Vagina (tissue), 2 donors: Measurements from ENCODE around the gene GYG2. TPM values are rescaled to one million over a fixed set of nuclear protein-coding genes. Genes with fewer than 3 reads are reported as not detected.
"Not testable (repeated sequence)": the region's sequence is repeated elsewhere in the genome, so short reads cannot be mapped to it uniquely, and the experiment has no call there.

ENCODE experiments used
- DNase-seq, 2 donors: peaks; one replicate each; pipeline ENCODE4 v3.0.0-alpha.2; 2017; ENCODE audit errors: extremely low spot score in 2 of 2
- H3K27ac ChIP-seq: fragments of 200-600 bp; sonication (generic); one replicate; pipeline ENCODE4 v1.5.1; 2019
- H3K27me3 ChIP-seq: fragments of 200-600 bp; sonication (generic); one replicate; pipeline ENCODE4 v1.5.1; 2019
- H3K36me3 ChIP-seq, 2 donors: fragments of 200-600 bp; sonication (generic); one replicate each; pipeline ENCODE4 v1.5.1; 2017 to 2019
- H3K4me1 ChIP-seq: fragments of 200-600 bp; sonication (generic); one replicate; pipeline ENCODE4 v1.5.1; 2019
- H3K4me3 ChIP-seq, 2 donors: fragments of 200-600 bp; sonication (generic); 1 replicate in 1 of 2; 2 replicates in 1 of 2; pipeline ENCODE4 v1.5.1; 2016 to 2019
- H3K9me3 ChIP-seq: fragments of 200-600 bp; sonication (generic); one replicate; pipeline ENCODE4 v1.5.1; 2019
- CTCF ChIP-seq, 3 experiments: fragments of 450-650 bp in 2 of 3; fragments of 200-600 bp in 1 of 3; sonication (generic) in 1 of 3; IDR thresholded peaks; one replicate each; pipeline ENCODE4 v1.5.1; 2017 to 2019; ENCODE audit warnings: antibody characterized with exemption in 3 of 3, mild to moderate bottlenecking in 2 of 3, moderate library complexity in 2 of 3
- POLR2A ChIP-seq, 2 donors: fragments of 450-650 bp; IDR thresholded peaks; one replicate each; pipeline ENCODE4 v1.6.1; 2017; ENCODE audit warnings: antibody characterized with exemption in 2 of 2, mild to moderate bottlenecking in 2 of 2, moderate library complexity in 2 of 2
- POLR2AphosphoS5 ChIP-seq, 2 donors: sonication (generic); formaldehyde crosslinking; IDR thresholded peaks; one replicate each; pipeline ENCODE4 v1.9.0; 2017; ENCODE audit warnings: antibody characterized with exemption in 2 of 2, mild to moderate bottlenecking in 2 of 2, low read depth in 1 of 2; ENCODE audit not compliant: insufficient read depth in 1 of 2
- intact Hi-C: fragments of 100-400 bp; cut with DNase I; formaldehyde crosslinking; loops from one replicate; pipeline ENCODE4 v1.15.1; 2023
- total RNA-seq: library from RNA; depleted of rRNA; stranded (reverse); fragments of >200 nt; gene quantifications from one replicate; pipeline ENCODE4 v1.2.3, GENCODE V29; 2016

GYG2 gene
- total RNA-seq, 1 donor from 2014 or later = 15.7 TPM

- not testable (repeated sequence) for DNase-seq, H3K4me1 ChIP-seq, H3K4me3 ChIP-seq
Measured at GRCh38 chrX:2804858-2805257, 23.9 kb upstream of the GYG2 start.

GRCh38 chrX:2811271-2811670, 17.5 kb upstream of the GYG2 start:
- H3K4me3 ChIP-seq = no peak overlapping the region
- no peak overlapping the region for H3K27ac ChIP-seq
- H3K36me3 ChIP-seq = no peaks in the 10 kb centered on the region
- TF ChIP-seq CTCF (IDR thresholded peaks at IDR 0.05) (no peak), POLR2AphosphoS5 (IDR thresholded peaks at IDR 0.05; ENCODE audit: insufficient read depth in 1 of 2, low read depth in 1 of 2) (no peak)
- no peaks in the 10 kb centered on the region for H3K4me1 ChIP-seq
- DNase-seq = no peak
- intact Hi-C loops = no loop called here
- H3K9me3 ChIP-seq = no peaks in the 10 kb centered on the region
- no peaks in the 10 kb centered on the region for H3K27me3 ChIP-seq

More at GRCh38 chrX:2804858-2805257, 23.9 kb upstream of the GYG2 start:
- H3K27me3 ChIP-seq, intact Hi-C loops, H3K36me3 ChIP-seq, H3K9me3 ChIP-seq: not testable (repeated sequence)
- peak overlapping the region; percentile 7 for H3K27ac ChIP-seq

- H3K36me3 ChIP-seq, H3K27me3 ChIP-seq, H3K27ac ChIP-seq, intact Hi-C loops, H3K9me3 ChIP-seq, H3K4me1 ChIP-seq, DNase-seq: not testable (repeated sequence)
- peak; percentile 58 to 74 (median 59) for TF ChIP-seq CTCF (IDR thresholded peaks at IDR 0.05)
- H3K4me3 ChIP-seq = peak overlapping the region in 1 of 2 donors; percentile 24
Measured at GRCh38 chrX:2812161-2812907, 16.4 kb upstream of the GYG2 start.

- no peak for DNase-seq
- H3K36me3 ChIP-seq = no peaks in the 10 kb centered on the region
- no peaks in the 10 kb centered on the region for H3K27me3 ChIP-seq
- H3K9me3 ChIP-seq = no peaks in the 10 kb centered on the region
- H3K4me1 ChIP-seq = no peaks in the 10 kb centered on the region
- intact Hi-C loops = no loop called here
- no peak for TF ChIP-seq POLR2AphosphoS5 (IDR thresholded peaks at IDR 0.05; ENCODE audit: insufficient read depth in 1 of 2, low read depth in 1 of 2)
- no peak for TF ChIP-seq CTCF (IDR thresholded peaks at IDR 0.05)
- no peak for TF ChIP-seq POLR2A (IDR thresholded peaks at IDR 0.05)
- H3K4me3 ChIP-seq = no peak overlapping the region
- no peak overlapping the region for H3K27ac ChIP-seq
Measured at GRCh38 chrX:2817036-2817435, 11.7 kb upstream of the GYG2 start.

- H3K36me3 ChIP-seq = no peaks in the 10 kb centered on the region
- no peaks in the 10 kb centered on the region for H3K4me1 ChIP-seq
- no peak overlapping the region for H3K4me3 ChIP-seq
- H3K9me3 ChIP-seq = no peaks in the 10 kb centered on the region
- intact Hi-C loops = no loop called here
- no peak overlapping the region for H3K27ac ChIP-seq
- peak in 1 of 2 donors; percentile 29 for DNase-seq
- no peaks in the 10 kb centered on the region for H3K27me3 ChIP-seq
- TF ChIP-seq POLR2AphosphoS5 (IDR thresholded peaks at IDR 0.05; ENCODE audit: insufficient read depth in 1 of 2, low read depth in 1 of 2) = no peak
- TF ChIP-seq CTCF (IDR thresholded peaks at IDR 0.05) = peak in 1 of 3 experiments; percentile 31
- no peak for TF ChIP-seq POLR2A (IDR thresholded peaks at IDR 0.05)
Measured at GRCh38 chrX:2819345-2820135, 9.2 kb upstream of the GYG2 start.
